GM12801 (cell line): Measurements from ENCODE around the gene ZNF672.

Source experiments
- CTCF ChIP-seq: IDR thresholded peaks from one replicate; pipeline ENCODE4 v1.5.1; 2011; ENCODE audit warnings: control low read depth; ENCODE audit not compliant: insufficient read length; ENCODE audit errors: extremely low read depth

The ZNF672 gene

GRCh38 chr1:248897412-248898337 is 59.7 kb downstream of the ZNF672 start:
- TF ChIP-seq CTCF, result no peak
